H9 (cell line): ENCODE data around the gene MAD1L1. TPM values are rescaled to one million over a fixed set of nuclear protein-coding genes. Genes with fewer than 3 reads are reported as not detected.

Source experiments
- DNase-seq: peaks from one replicate; pipeline ENCODE4 v3.0.0-alpha.2; 2017
- H2AFZ ChIP-seq: one replicate; pipeline ENCODE4 v1.6.1; 2013; ENCODE audit warnings: mild to moderate bottlenecking, low read length, control low read depth, moderate library complexity
- H2AK5ac ChIP-seq: 2 replicates; pipeline ENCODE4 v1.6.1; 2013; ENCODE audit warnings: low read length, control low read depth, mixed read lengths; ENCODE audit not compliant: insufficient read length
- H2BK120ac ChIP-seq: one replicate; pipeline ENCODE4 v1.6.1; 2013; ENCODE audit warnings: low read depth, mild to moderate bottlenecking, low read length, control low read depth, inconsistent platforms; ENCODE audit not compliant: poor library complexity, severe bottlenecking
- H2BK12ac ChIP-seq: 2 replicates; pipeline ENCODE4 v1.6.1; 2013; ENCODE audit warnings: low read length, control low read depth, mixed read lengths, low read depth; ENCODE audit not compliant: insufficient read length
- H2BK15ac ChIP-seq: 2 replicates; pipeline ENCODE4 v1.6.1; 2013; ENCODE audit warnings: low read depth, low read length, control low read depth
- H2BK20ac ChIP-seq: one replicate; pipeline ENCODE4 v1.6.1; 2013; ENCODE audit warnings: low read depth, mild to moderate bottlenecking, low read length, control low read depth, inconsistent platforms; ENCODE audit not compliant: poor library complexity, severe bottlenecking
- H2BK5ac ChIP-seq: 2 replicates; pipeline ENCODE4 v1.6.1; 2013; ENCODE audit warnings: low read length, control low read depth, mixed read lengths; ENCODE audit not compliant: insufficient read length
- H3K14ac ChIP-seq: 2 replicates; pipeline ENCODE4 v1.6.1; 2013; ENCODE audit warnings: low read length, control low read depth; ENCODE audit not compliant: insufficient read depth
- H3K18ac ChIP-seq: 2 replicates; pipeline ENCODE4 v1.6.1; 2013; ENCODE audit warnings: low read depth, mild to moderate bottlenecking, mixed read lengths, low read length, control low read depth; ENCODE audit not compliant: insufficient read length
- H3K23ac ChIP-seq: 2 replicates; pipeline ENCODE4 v1.6.1; 2013; ENCODE audit warnings: low read length, control low read depth, mixed read lengths, low read depth; ENCODE audit not compliant: insufficient read length
- H3K23me2 ChIP-seq: 2 replicates; pipeline ENCODE4 v1.6.1; 2013; ENCODE audit warnings: low read depth, mild to moderate bottlenecking, mixed read lengths, low read length, control low read depth; ENCODE audit not compliant: insufficient read length, poor library complexity, severe bottlenecking
- H3K27ac ChIP-seq: 2 replicates; pipeline ENCODE4 v1.5.1; 2013; ENCODE audit warnings: low read length, control low read depth, mixed read lengths, low read depth; ENCODE audit not compliant: insufficient read length
- H3K27me3 ChIP-seq: 2 replicates; pipeline ENCODE4 v1.6.1; 2013; ENCODE audit warnings: low read length, control low read depth, inconsistent platforms; ENCODE audit not compliant: insufficient read depth
- H3K4ac ChIP-seq: 2 replicates; pipeline ENCODE4 v1.6.1; 2013; ENCODE audit warnings: low read depth, mild to moderate bottlenecking, control low read depth, inconsistent platforms, low read length, moderate library complexity
- H3K4me1 ChIP-seq: 2 replicates; pipeline ENCODE4 v1.6.1; 2013; ENCODE audit warnings: low read length, control low read depth, inconsistent platforms; ENCODE audit not compliant: insufficient read depth
- H3K4me2 ChIP-seq: 2 replicates; pipeline ENCODE4 v1.6.1; 2013; ENCODE audit warnings: low read length, control low read depth, mixed read lengths; ENCODE audit not compliant: insufficient read length, insufficient read depth
- H3K56ac ChIP-seq: 2 replicates; pipeline ENCODE4 v1.6.1; 2013; ENCODE audit warnings: low read depth, mild to moderate bottlenecking, mixed read lengths, low read length, control low read depth; ENCODE audit not compliant: insufficient read length
- H3K79me1 ChIP-seq: 2 replicates; pipeline ENCODE4 v1.6.1; 2013; ENCODE audit warnings: low read depth, mild to moderate bottlenecking, moderate library complexity, low read length, control low read depth, inconsistent platforms; ENCODE audit not compliant: insufficient read depth, poor library complexity, severe bottlenecking
- H3K79me2 ChIP-seq: 2 replicates; pipeline ENCODE4 v1.6.1; 2013; ENCODE audit warnings: low read length, control low read depth, inconsistent platforms; ENCODE audit not compliant: insufficient read depth
- H3K9ac ChIP-seq: 2 replicates; pipeline ENCODE4 v1.6.1; 2013; ENCODE audit warnings: low read length, control low read depth, mixed read lengths; ENCODE audit not compliant: insufficient read length; ENCODE audit errors: extremely low read depth
- H3K9me3 ChIP-seq: one replicate; pipeline ENCODE4 v1.6.1; 2013; ENCODE audit warnings: low read depth, low read length, inconsistent platforms; ENCODE audit not compliant: control insufficient read depth
- H3T11ph ChIP-seq: one replicate; pipeline ENCODE4 v1.6.1; 2013; ENCODE audit warnings: mild to moderate bottlenecking, low read length, control low read depth, inconsistent platforms
- H4K20me1 ChIP-seq: one replicate; pipeline ENCODE4 v1.6.1; 2013; ENCODE audit not compliant: control insufficient read depth, insufficient read length, insufficient read depth
- H4K5ac ChIP-seq: 2 replicates; pipeline ENCODE4 v1.6.1; 2013; ENCODE audit warnings: low read depth, mild to moderate bottlenecking, mixed read lengths, low read length, control low read depth; ENCODE audit not compliant: insufficient read length
- H4K8ac ChIP-seq: replicated peaks from 2 replicates; pipeline ENCODE4 v1.6.1; 2013; ENCODE audit warnings: low read length, control low read depth, mixed read lengths, low read depth; ENCODE audit not compliant: insufficient read length
- H4K91ac ChIP-seq: 2 replicates; pipeline ENCODE4 v1.6.1; 2013; ENCODE audit warnings: low read depth, mild to moderate bottlenecking, moderate library complexity, mixed read lengths, low read length, control low read depth; ENCODE audit not compliant: insufficient read length
- H3K27ac Mint-ChIP-seq, 3 experiments: 2 replicates in 2 of 3; 3 replicates in 1 of 3; pipeline ENCODE4 v1.8.0; 2020 to 2021; ENCODE audit warnings: mixed read lengths in 3 of 3, mild to moderate bottlenecking in 1 of 3, moderate library complexity in 1 of 3
- H3K27me3 Mint-ChIP-seq: 2 replicates; pipeline ENCODE4 v1.8.0; 2021; ENCODE audit warnings: low read depth, mild to moderate bottlenecking, moderate library complexity, mixed read lengths
- H3K36me3 Mint-ChIP-seq, 3 experiments: 2 replicates in 2 of 3; 3 replicates in 1 of 3; pipeline ENCODE4 v1.8.0; 2020 to 2021; ENCODE audit warnings: low read depth in 3 of 3, mixed read lengths in 3 of 3; ENCODE audit not compliant: insufficient read depth in 1 of 3
- H3K4me1 Mint-ChIP-seq, 2 experiments: 2 replicates each; pipeline ENCODE4 v1.8.0; 2020; ENCODE audit warnings: mixed read lengths in 2 of 2
- H3K4me3 Mint-ChIP-seq, 2 experiments: 2 replicates in 1 of 2; 3 replicates in 1 of 2; pipeline ENCODE4 v1.8.0; 2020 to 2021; ENCODE audit warnings: mild to moderate bottlenecking in 2 of 2, mixed read lengths in 2 of 2, moderate library complexity in 1 of 2
- H3K9me3 Mint-ChIP-seq, 2 experiments: 2 replicates in 1 of 2; 3 replicates in 1 of 2; pipeline ENCODE4 v1.8.0; 2020; ENCODE audit warnings: mild to moderate bottlenecking in 2 of 2, mixed read lengths in 2 of 2, moderate library complexity in 1 of 2
- WGBS: extraction: QIAGEN DNeasy Blood & Tissue Kit; methylation state at CpG from one replicate; pipeline ENCODE4 v1.1.7; 2013; ENCODE audit warnings: missing lambda C conversion rate, low lambda C conversion rate, mixed read lengths; ENCODE audit not compliant: insufficient read length; ENCODE audit errors: extremely low coverage; 5-methylcytosine and 5-hydroxymethylcytosine counted together
- total RNA-seq: library from RNA; stranded (reverse); gene quantifications from 2 replicates; pipeline ENCODE4 v1.2.1, GENCODE V29; 2021
- TF ChIP-seq, protein P1 (sequence below): fragments of 200-600 bp; sonication (generic); conservative IDR thresholded peaks from 3 replicates; pipeline ENCODE4 v1.8.0; 2021; ENCODE audit warnings: antibody characterized with exemption, mild to moderate bottlenecking

The MAD1L1 gene
- total RNA-seq, 1 experiment from 2014 or later = 39.0 TPM

DNA sequence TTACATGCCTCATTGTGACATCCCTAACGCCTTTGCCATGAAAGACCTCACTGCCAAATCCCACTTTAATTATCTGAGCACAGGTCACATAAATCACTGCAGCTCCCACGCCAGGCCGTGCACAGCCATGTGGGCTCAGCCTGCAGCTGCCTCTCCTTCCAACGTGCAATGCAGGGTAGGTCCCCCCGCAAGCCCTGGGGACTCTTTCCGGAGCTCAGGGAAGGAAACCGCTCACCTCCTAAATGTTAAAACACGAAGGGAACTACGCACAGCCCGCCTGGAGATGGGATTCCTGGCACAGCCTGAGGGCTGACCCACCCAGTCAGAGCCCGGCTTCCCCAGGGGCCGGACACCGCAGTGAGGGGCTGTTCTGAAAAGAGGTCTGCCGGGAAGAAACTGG, 128.0 kb downstream of the MAD1L1 start:
- Histone ChIP-seq H4K8ac (no peak overlapping the region), H3K9ac (no peak overlapping the region), H3T11ph (no peak overlapping the region), H2BK20ac (no peak overlapping the region), H3K4ac (no peak overlapping the region), H4K91ac (no peak overlapping the region), H3K18ac (no peak overlapping the region), H2AFZ (no peak overlapping the region), H3K56ac (no peak overlapping the region), H2AK5ac (no peak overlapping the region), H3K14ac (no peak overlapping the region), H4K5ac (no peak overlapping the region), H4K20me1 (peaks cover 2% of the 10 kb centered on the region), H2BK5ac (no peak overlapping the region), H3K79me1 (no peaks in the 10 kb centered on the region), H3K23me2 (no peaks in the 10 kb centered on the region), H3K27ac (no peak overlapping the region), H3K4me2 (no peak overlapping the region), H3K4me1 (no peaks in the 10 kb centered on the region), H3K9me3 (no peaks in the 10 kb centered on the region), H2BK15ac (no peak overlapping the region), H3K79me2 (no peaks in the 10 kb centered on the region; the same call in 1 of the 2 replicates), H3K23ac (no peak overlapping the region), H3K27me3 (no peaks in the 10 kb centered on the region), H2BK120ac (no peak overlapping the region), H2BK12ac (no peak overlapping the region)
- TF ChIP-seq, protein P1, sequence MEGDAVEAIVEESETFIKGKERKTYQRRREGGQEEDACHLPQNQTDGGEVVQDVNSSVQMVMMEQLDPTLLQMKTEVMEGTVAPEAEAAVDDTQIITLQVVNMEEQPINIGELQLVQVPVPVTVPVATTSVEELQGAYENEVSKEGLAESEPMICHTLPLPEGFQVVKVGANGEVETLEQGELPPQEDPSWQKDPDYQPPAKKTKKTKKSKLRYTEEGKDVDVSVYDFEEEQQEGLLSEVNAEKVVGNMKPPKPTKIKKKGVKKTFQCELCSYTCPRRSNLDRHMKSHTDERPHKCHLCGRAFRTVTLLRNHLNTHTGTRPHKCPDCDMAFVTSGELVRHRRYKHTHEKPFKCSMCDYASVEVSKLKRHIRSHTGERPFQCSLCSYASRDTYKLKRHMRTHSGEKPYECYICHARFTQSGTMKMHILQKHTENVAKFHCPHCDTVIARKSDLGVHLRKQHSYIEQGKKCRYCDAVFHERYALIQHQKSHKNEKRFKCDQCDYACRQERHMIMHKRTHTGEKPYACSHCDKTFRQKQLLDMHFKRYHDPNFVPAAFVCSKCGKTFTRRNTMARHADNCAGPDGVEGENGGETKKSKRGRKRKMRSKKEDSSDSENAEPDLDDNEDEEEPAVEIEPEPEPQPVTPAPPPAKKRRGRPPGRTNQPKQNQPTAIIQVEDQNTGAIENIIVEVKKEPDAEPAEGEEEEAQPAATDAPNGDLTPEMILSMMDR = no peak
- Mint-ChIP-seq H3K4me3 (peak overlapping the region in 1 of 2 experiments; percentile 31; a peak in 1 of 5 replicates), H3K36me3 (peaks cover 7 to 8% (median 8%) of the 10 kb centered on the region in 3 experiments; a peak in 5 of 7 replicates), H3K9me3 (no peaks in the 10 kb centered on the region; a peak in 1 of 5 replicates), H3K27ac (peak overlapping the region; percentile 81 to 87 (median 82); a peak in 6 of 7 replicates), H3K4me1 (peaks cover 39 to 58% of the 10 kb centered on the region in 2 experiments), H3K27me3 (no peaks in the 10 kb centered on the region; the same call in 1 of the 2 replicates)
- whole genome bisulfite sequencing = no CpG with 5 or more reads among the region's 14 CpGs
- no peak for DNase-seq
